Small intestine (tissue), 7 donors: Measurements from ENCODE around the gene NCKAP5. TPM values are rescaled to one million over a fixed set of nuclear protein-coding genes. Genes with fewer than 3 reads are reported as not detected.
A peak's percentile ranks its signal among the peaks of the same experiment; 100 is the strongest.

Experiments used
- DNase-seq, 2 donors: peaks; one replicate each; pipeline versions ENCODE4 v3.0.0 to v3.0.0-alpha.2; 2013
- FAIRE-seq: peaks from 2 replicates; lab custom pipeline; 2012; peaks lifted over from hg19 to GRCh38; lab: Jason Lieb, UNC
- H3K27ac ChIP-seq, 3 donors: one replicate each; pipeline ENCODE4 v1.5.1; 2013; ENCODE audit warnings: low read length in 2 of 3, mild to moderate bottlenecking in 2 of 3, control low read depth in 1 of 3, inconsistent platforms in 1 of 3, low read depth in 1 of 3, moderate library complexity in 1 of 3
- H3K27me3 ChIP-seq, 3 donors: one replicate each; pipeline ENCODE4 v1.6.1; 2013; ENCODE audit warnings: low read length in 3 of 3, inconsistent platforms in 1 of 3; ENCODE audit not compliant: control insufficient read depth in 3 of 3, insufficient read depth in 3 of 3
- H3K36me3 ChIP-seq, 3 donors: one replicate each; pipeline ENCODE4 v1.6.1; 2013; ENCODE audit warnings: low read length in 3 of 3, inconsistent platforms in 1 of 3, low read depth in 1 of 3, mild to moderate bottlenecking in 1 of 3, moderate library complexity in 1 of 3; ENCODE audit not compliant: control insufficient read depth in 3 of 3, insufficient read depth in 2 of 3
- H3K4me1 ChIP-seq, 3 donors: one replicate each; pipeline ENCODE4 v1.6.1; 2013; ENCODE audit warnings: low read length in 2 of 3, inconsistent platforms in 1 of 3, low read depth in 1 of 3, mild to moderate bottlenecking in 1 of 3, moderate library complexity in 1 of 3; ENCODE audit not compliant: control insufficient read depth in 3 of 3, insufficient read depth in 2 of 3
- H3K4me3 ChIP-seq, 3 donors: one replicate each; pipeline ENCODE4 v1.5.1; 2013; ENCODE audit warnings: low read length in 3 of 3, control low read depth in 1 of 3, inconsistent platforms in 1 of 3, low read depth in 1 of 3, mild to moderate bottlenecking in 1 of 3, moderate library complexity in 1 of 3
- H3K9me3 ChIP-seq, 2 donors: one replicate each; pipeline ENCODE4 v1.6.1; 2013; ENCODE audit warnings: low read depth in 1 of 2, low read length in 1 of 2; ENCODE audit not compliant: control insufficient read depth in 2 of 2, insufficient read depth in 1 of 2
- WGBS, 3 donors: extraction: QIAGEN DNeasy Blood & Tissue Kit; methylation state at CpG; one replicate each; pipeline ENCODE4 v1.1.7; 2013; 5-methylcytosine and 5-hydroxymethylcytosine counted together
- polyA plus RNA-seq, 4 donors: library from polyadenylated mRNA; stranded (reverse) in 3 of 4; unstranded in 1 of 4; fragments of 200-250 nt in 3 of 4; fragments of 120-200 nt in 1 of 4; gene quantifications; one replicate each; pipeline versions ENCODE4 v1.2.1 to v1.2.3, GENCODE V29; 2013
- donor health status: healthy with polysubstance abuse.
- donor health status: control.
- donor health status: control.
- donor health status: Bipolar disorder and iron deficiency.
- donor health status: healthy.

Gene NCKAP5
- polyA plus RNA-seq, 4 donors: 0.52 to 7.8 (median 6.5) TPM

DNA sequence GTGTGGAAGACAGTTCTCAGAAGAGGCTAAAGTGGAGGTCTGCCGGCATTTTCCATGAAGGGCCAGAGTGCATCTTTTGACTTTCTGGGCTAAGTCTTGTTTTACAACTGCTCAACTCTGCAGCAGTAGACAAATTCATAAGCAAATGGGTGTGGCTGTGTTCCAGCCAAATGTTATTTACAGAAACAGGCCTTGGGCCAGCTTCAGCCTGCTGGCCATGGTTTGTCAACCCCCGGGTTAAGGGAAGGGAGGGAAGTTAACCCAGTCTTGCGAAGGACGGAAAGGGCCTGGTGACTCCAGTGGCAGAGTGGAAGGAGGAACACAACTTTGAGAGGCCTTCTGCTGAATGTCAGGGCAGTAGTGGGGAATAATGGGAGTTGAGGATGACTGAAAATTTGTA lies 34.3 kb upstream of the NCKAP5 start:
- Histone ChIP-seq H3K4me3 (no peak overlapping the region), H3K27ac (no peak overlapping the region), H3K9me3 (no peaks in the 10 kb centered on the region), H3K36me3 (no peaks in the 10 kb centered on the region), H3K4me1 (no peaks in the 10 kb centered on the region), H3K27me3 (no peaks in the 10 kb centered on the region)
- WGBS, 3 donors: 48 to 66% (median 59%) methylated on average over 4 of the region's 4 CpGs
- FAIRE-seq (no peak), DNase-seq (no peak)

GRCh38 chr2:133600266-133600928 lies 32.1 kb upstream of the NCKAP5 start:
- no peak overlapping the region for H3K4me3 ChIP-seq
- DNase-seq: no peak
- H3K27ac ChIP-seq: no peak overlapping the region
- H3K9me3 ChIP-seq: no peaks in the 10 kb centered on the region
- 86 to 88% (median 87%) methylated on average over 13 of the region's 13 CpGs for WGBS, 3 donors
- H3K4me1 ChIP-seq: no peaks in the 10 kb centered on the region
- no peaks in the 10 kb centered on the region for H3K36me3 ChIP-seq
- no peaks in the 10 kb centered on the region for H3K27me3 ChIP-seq
- FAIRE-seq: no peak

- DNase-seq (no peak), FAIRE-seq (no peak)
- no peak overlapping the region for H3K27ac ChIP-seq
- H3K27me3 ChIP-seq: no peaks in the 10 kb centered on the region
- WGBS, 3 donors: 86 to 92% (median 89%) methylated on average over 10 of the region's 10 CpGs
- no peak overlapping the region for H3K4me3 ChIP-seq
- H3K9me3 ChIP-seq: no peaks in the 10 kb centered on the region
- H3K4me1 ChIP-seq: no peaks in the 10 kb centered on the region
- H3K36me3 ChIP-seq: no peaks in the 10 kb centered on the region
Measured at GRCh38 chr2:133599811-133600210, 31.5 kb upstream of the NCKAP5 start.

- no peak overlapping the region for H3K4me3 ChIP-seq
- H3K4me1 ChIP-seq: no peaks in the 10 kb centered on the region
- WGBS, 3 donors: 85 to 92% (median 86%) methylated on average over 5 of the region's 5 CpGs
- no peaks in the 10 kb centered on the region for H3K27me3 ChIP-seq
- no peak overlapping the region for H3K27ac ChIP-seq
- H3K9me3 ChIP-seq: no peaks in the 10 kb centered on the region
- DNase-seq (no peak), FAIRE-seq (no peak)
- no peaks in the 10 kb centered on the region for H3K36me3 ChIP-seq
Measured at GRCh38 chr2:133599211-133599803, 31.0 kb upstream of the NCKAP5 start.

DNA sequence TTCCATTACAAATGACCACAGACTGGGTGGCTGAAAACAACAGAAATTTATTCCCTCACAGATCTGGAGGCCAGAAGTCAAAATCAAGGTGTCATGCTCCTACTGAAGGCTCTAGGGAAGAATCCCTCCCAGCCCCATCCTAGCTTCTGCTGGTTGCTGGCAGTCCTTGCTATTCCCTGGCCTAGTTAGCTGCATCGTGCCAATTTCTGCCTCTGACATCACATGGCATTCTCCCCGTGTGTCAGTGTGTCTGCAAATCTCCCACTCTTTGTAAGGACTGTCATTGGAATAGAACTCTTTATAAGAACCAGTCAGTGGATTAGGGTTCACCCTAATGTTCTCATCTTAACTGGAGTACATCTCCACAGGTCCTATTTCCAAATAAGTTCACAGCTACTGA lies 30.5 kb upstream of the NCKAP5 start:
- no peaks in the 10 kb centered on the region for H3K9me3 ChIP-seq
- H3K27me3 ChIP-seq: no peaks in the 10 kb centered on the region
- no peaks in the 10 kb centered on the region for H3K4me1 ChIP-seq
- DNase-seq: no peak
- FAIRE-seq: no peak
- H3K4me3 ChIP-seq: no peak overlapping the region
- H3K36me3 ChIP-seq: no peaks in the 10 kb centered on the region
- H3K27ac ChIP-seq: no peak overlapping the region
- 71 to 78% (median 77%) methylated on average over 2 of the region's 2 CpGs for WGBS, 3 donors

DNA sequence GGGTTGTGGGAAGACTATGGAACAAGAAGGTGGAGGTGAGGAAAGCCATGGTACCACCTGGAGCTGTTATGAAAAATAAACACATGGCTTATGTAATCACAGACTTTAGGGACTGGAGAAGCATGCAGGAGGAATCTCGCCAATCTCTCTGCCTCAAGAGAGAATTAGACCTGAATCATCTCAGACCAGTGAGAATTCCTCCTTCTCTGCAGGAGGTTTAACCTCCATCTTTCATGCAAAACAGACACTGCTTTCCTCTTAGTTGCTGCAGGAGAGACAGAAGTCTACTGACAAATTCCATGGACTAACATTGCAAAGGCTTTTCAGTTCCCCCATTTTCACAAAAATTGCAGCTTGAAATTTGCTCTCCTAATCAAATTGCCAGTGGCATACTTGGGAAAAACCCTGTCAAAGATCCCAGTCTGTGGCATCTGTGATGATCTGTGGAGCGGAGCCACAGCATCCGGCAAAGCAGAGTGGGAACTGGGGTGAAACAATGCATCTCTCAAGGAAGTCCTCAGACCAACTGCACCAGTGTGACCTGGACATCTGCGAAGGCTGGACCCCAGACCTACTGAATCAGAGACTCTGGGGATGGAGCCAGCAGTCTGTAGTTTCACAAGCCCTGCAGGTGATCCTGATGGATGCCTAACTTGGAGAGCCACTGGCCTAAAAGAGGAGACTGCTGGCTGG lies 28.6 kb upstream of the NCKAP5 start:
- Histone ChIP-seq H3K27ac (no peak overlapping the region), H3K27me3 (no peaks in the 10 kb centered on the region), H3K4me3 (no peak overlapping the region), H3K36me3 (no peaks in the 10 kb centered on the region), H3K9me3 (no peaks in the 10 kb centered on the region), H3K4me1 (no peaks in the 10 kb centered on the region)
- FAIRE-seq: no peak
- DNase-seq: no peak
- WGBS, 3 donors: 73 to 84% (median 75%) methylated on average over 4 of the region's 4 CpGs

GRCh38 chr2:133591164-133591563 lies 22.9 kb upstream of the NCKAP5 start:
- H3K36me3 ChIP-seq: no peaks in the 10 kb centered on the region
- FAIRE-seq (no peak), DNase-seq (peak; percentile 29 to 35)
- no peaks in the 10 kb centered on the region for H3K27me3 ChIP-seq
- H3K4me3 ChIP-seq: no peak overlapping the region
- no peaks in the 10 kb centered on the region for H3K4me1 ChIP-seq
- 3 to 12% (median 5%) methylated on average over 4 of the region's 4 CpGs for WGBS, 3 donors
- no peaks in the 10 kb centered on the region for H3K9me3 ChIP-seq
- H3K27ac ChIP-seq: no peak overlapping the region

DNA sequence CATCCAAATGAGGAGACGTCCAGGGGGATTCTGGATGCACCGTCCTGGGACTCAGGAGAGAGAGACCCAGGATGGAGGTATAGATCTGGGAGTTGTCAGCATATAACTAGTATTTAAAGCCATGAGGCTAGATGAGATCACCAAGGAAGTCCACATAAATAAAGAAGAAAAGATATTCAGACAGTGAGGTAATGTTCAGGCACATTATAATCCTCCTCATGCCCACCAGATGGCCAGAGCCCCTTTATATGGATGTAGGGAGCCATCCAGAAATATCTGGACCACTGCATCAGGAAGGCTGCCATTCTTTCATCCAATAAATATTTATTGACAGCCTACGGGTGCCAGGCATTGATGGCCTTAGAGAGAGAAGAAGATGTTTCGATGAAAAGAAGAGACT lies 21.2 kb upstream of the NCKAP5 start:
- DNase-seq (no peak), FAIRE-seq (no peak)
- no peak overlapping the region for H3K27ac ChIP-seq
- no peaks in the 10 kb centered on the region for H3K36me3 ChIP-seq
- WGBS, 3 donors: 66 to 76% (median 73%) methylated on average over 4 of the region's 4 CpGs
- no peaks in the 10 kb centered on the region for H3K4me1 ChIP-seq
- no peaks in the 10 kb centered on the region for H3K9me3 ChIP-seq
- H3K4me3 ChIP-seq: no peak overlapping the region
- H3K27me3 ChIP-seq: no peaks in the 10 kb centered on the region
